K562 (cell line): ENCODE data around the gene FN3K. TPM values are rescaled to one million over a fixed set of nuclear protein-coding genes. Genes with fewer than 3 reads are reported as not detected.

Experiments used
- CBX3 ChIP-seq, 2 experiments: IDR thresholded peaks; 1 replicate in 1 of 2; 2 replicates in 1 of 2; pipeline ENCODE4 v1.6.1; 2012; ENCODE audit warnings: inconsistent platforms in 2 of 2, low read length in 2 of 2, borderline replicate concordance in 1 of 2, control low read depth in 1 of 2
- NFYB ChIP-seq: IDR thresholded peaks from 2 replicates; pipeline ENCODE4 v1.6.1; 2011; ENCODE audit warnings: mild to moderate bottlenecking, moderate library complexity; ENCODE audit not compliant: insufficient read length; ENCODE audit errors: extremely low read depth
- OTX1 ChIP-seq: fragments of 450-650 bp; formaldehyde crosslinking; IDR thresholded peaks from 2 replicates; pipeline ENCODE4 v1.4.0; 2022; ENCODE audit warnings: mild to moderate bottlenecking
- PHF20 ChIP-seq: fragments of 450-650 bp; IDR thresholded peaks from 2 replicates; pipeline ENCODE4 v1.6.1; 2018; ENCODE audit not compliant: partially characterized antibody
- PHTF2 ChIP-seq: fragments of 250-450 bp; sonication (Bioruptor Pico); IDR thresholded peaks from 2 replicates; pipeline ENCODE4 v1.5.0; 2021; ENCODE audit warnings: mild to moderate bottlenecking
- PKNOX1 ChIP-seq: fragments of 450-650 bp; IDR thresholded peaks from 2 replicates; pipeline ENCODE4 v1.6.1; 2016
- RERE ChIP-seq: sonication (generic); formaldehyde crosslinking; IDR thresholded peaks from 2 replicates; pipeline ENCODE4 v1.8.0; 2023; ENCODE audit warnings: missing genetic modification reagents, mild to moderate bottlenecking, borderline replicate concordance
- TARDBP ChIP-seq: fragments of 450-650 bp; IDR thresholded peaks from 2 replicates; pipeline ENCODE4 v1.6.1; 2016
- TCF15 ChIP-seq: fragments of 250-450 bp; sonication (Bioruptor Pico); IDR thresholded peaks from 2 replicates; pipeline ENCODE4 v1.8.0; 2022; ENCODE audit warnings: moderate library complexity, mild to moderate bottlenecking, inconsistent platforms
- TFAM ChIP-seq: fragments of 250-450 bp; sonication (Bioruptor Pico); conservative IDR thresholded peaks from 2 replicates; pipeline ENCODE4 v1.5.0; 2021; ENCODE audit warnings: mild to moderate bottlenecking, moderate library complexity
- ZBTB11 ChIP-seq, 3 experiments: fragments of 200-800 bp in 1 of 3; fragments of 250-450 bp in 1 of 3; fragments of 450-650 bp in 1 of 3; sonication (Bioruptor Pico) in 1 of 3; sonication (Bioruptor generic) in 1 of 3; formaldehyde crosslinking in 1 of 3; IDR thresholded peaks; 2 replicates each; pipeline versions ENCODE4 v1.6.1 to v1.8.0; 2016 to 2022; ENCODE audit warnings: mild to moderate bottlenecking in 2 of 3, missing genetic modification characterization in 2 of 3, missing compliant biosample characterization in 1 of 3, moderate library complexity in 1 of 3
- ZBTB43 ChIP-seq: sonication (generic); formaldehyde crosslinking; IDR thresholded peaks from 2 replicates; pipeline ENCODE4 v1.8.0; 2023; ENCODE audit warnings: mild to moderate bottlenecking, missing genetic modification reagents
- ZNF507 ChIP-seq: conservative IDR thresholded peaks from 2 replicates; pipeline ENCODE4 v1.6.1; 2017; ENCODE audit warnings: missing genetic modification characterization, missing compliant biosample characterization
- ZNF584 ChIP-seq: fragments of 200-800 bp; sonication (Bioruptor generic); IDR thresholded peaks from 2 replicates; pipeline ENCODE4 v1.6.1; 2016; ENCODE audit warnings: low read depth, mild to moderate bottlenecking, missing genetic modification characterization, missing compliant biosample characterization
- polyA plus RNA-seq, 8 experiments: library from polyadenylated mRNA; depleted of rRNA in 4 of 8; stranded (reverse) in 5 of 8; unstranded in 3 of 8; fragments of >200 nt; fragmentation: Nextera tagmentation in 2 of 8; fragmentation: Illumina TruSeq in 1 of 8; extraction: Ambion mirVana in 2 of 8; extraction: Trizol in 1 of 8; gene quantifications; 2 replicates each; pipeline versions ENCODE4 v1.2.1 to v1.2.3, GENCODE V29; 2011 to 2014; ENCODE audit warnings: inconsistent platforms in 1 of 8, missing spikeins in 1 of 8
- total RNA-seq, 7 experiments: library from RNA; depleted of rRNA in 6 of 7; stranded (reverse); fragments of >200 nt in 6 of 7; fragmentation: Illumina TruSeq in 2 of 7; extraction: Trizol in 2 of 7; gene quantifications; 2 replicates each; pipeline versions ENCODE4 v1.2.1 to v1.2.3, GENCODE V29; 2011 to 2021; ENCODE audit warnings: low replicate concordance in 1 of 7

Gene FN3K
- total and polyA plus RNA-seq, 9 of the 15 experiments (the other 6 are each of a cell fraction or from before 2014, with no cell fraction given) = 0.08 to 22.7 (median 3.8) TPM

GRCh38 chr17:82734987-82735866 is at the start of gene FN3K (continued):
- TF ChIP-seq RERE (CRISPR knock-in tag) = peak; percentile 74; the same call in 1 of the 2 replicates
- peak in 1 of 3 experiments; percentile 71; a peak in 2 of 6 replicates for TF ChIP-seq ZBTB11 (CRISPR knock-in tag; IDR thresholded peaks at IDR 0.05)
- no peak for TF ChIP-seq TARDBP
- no peak for TF ChIP-seq ZNF507 (tag)
- peak; percentile 88 for TF ChIP-seq PHF20
- no peak for TF ChIP-seq OTX1
- no peak; the same call in 1 of the 2 replicates for TF ChIP-seq PKNOX1
- TF ChIP-seq TFAM (CRISPR knock-in tag) = no peak
- TF ChIP-seq PHTF2 (CRISPR knock-in tag) = no peak
- 0 out of 3 replicates have a peak, but pooled peaks of 1 of the 2 experiments have one; percentile 27 for TF ChIP-seq CBX3 (IDR thresholded peaks at IDR 0.05; ENCODE audit: borderline replicate concordance in 1 of 2, low read length in 2 of 2)
- TF ChIP-seq TCF15 (CRISPR knock-in tag) = no peak
- no peak for TF ChIP-seq NFYB
- TF ChIP-seq ZBTB43 = no peak
- 0 out of 2 replicates have a peak, but pooled peaks have one; percentile 39 for TF ChIP-seq ZNF584 (CRISPR knock-in tag)
